Keratinocyte (primary cell): ENCODE measurements around the gene CFAP157. TPM values are rescaled to one million over a fixed set of nuclear protein-coding genes. Genes with fewer than 3 reads are reported as not detected.

ENCODE experiments used
- DNase-seq: peaks from one replicate; pipeline ENCODE4 v3.0.0-alpha.2; 2011; ENCODE audit warnings: low read depth, missing footprints, low spot score
- FAIRE-seq: peaks from 2 replicates; lab custom pipeline; 2011; peaks lifted over from hg19 to GRCh38; lab: Jason Lieb, UNC
- H2AFZ ChIP-seq: 2 replicates; pipeline ENCODE4 v1.6.0; 2012; ENCODE audit warnings: low read length, control low read depth, inconsistent platforms; ENCODE audit not compliant: control insufficient read depth
- H3K27ac ChIP-seq: 2 replicates; pipeline ENCODE4 v1.5.1; 2011; ENCODE audit warnings: low read length; ENCODE audit not compliant: control insufficient read depth, insufficient read depth
- H3K27me3 ChIP-seq: 3 replicates; pipeline ENCODE4 v1.6.0; 2011; ENCODE audit warnings: low read length; ENCODE audit not compliant: control insufficient read depth, insufficient read depth; ENCODE audit errors: extremely low read depth
- H3K36me3 ChIP-seq, 2 experiments: 2 replicates in 1 of 2; 3 replicates in 1 of 2; pipeline ENCODE4 v1.5.1; 2011; ENCODE audit warnings: low read length in 2 of 2, mild to moderate bottlenecking in 1 of 2; ENCODE audit not compliant: control insufficient read depth in 2 of 2, insufficient read depth in 2 of 2; ENCODE audit errors: extremely low read depth in 1 of 2
- H3K4me1 ChIP-seq: 3 replicates; pipeline ENCODE4 v1.5.1; 2011; ENCODE audit warnings: low read length; ENCODE audit not compliant: control insufficient read depth, insufficient read depth; ENCODE audit errors: extremely low read depth
- H3K4me2 ChIP-seq: 3 replicates; pipeline ENCODE4 v1.6.0; 2011; ENCODE audit warnings: low read depth, low read length; ENCODE audit not compliant: control insufficient read depth, insufficient read depth; ENCODE audit errors: extremely low read depth
- H3K4me3 ChIP-seq, 3 experiments: fragments of 200-600 bp in 1 of 3; sonication (generic) in 1 of 3; 2 replicates in 2 of 3; 3 replicates in 1 of 3; pipeline ENCODE4 v1.5.1; 2011 to 2016; ENCODE audit warnings: low read length in 3 of 3, mild to moderate bottlenecking in 3 of 3, control low read depth in 2 of 3, inconsistent platforms in 1 of 3, low read depth in 1 of 3, mixed read lengths in 1 of 3, mixed run types in 1 of 3, moderate library complexity in 1 of 3; ENCODE audit not compliant: control insufficient read depth in 2 of 3, insufficient read depth in 2 of 3; ENCODE audit errors: extremely low read depth in 1 of 3
- H3K79me2 ChIP-seq: 2 replicates; pipeline ENCODE4 v1.6.0; 2012; ENCODE audit warnings: low read length; ENCODE audit not compliant: control insufficient read depth, insufficient read depth
- H3K9ac ChIP-seq: 3 replicates; pipeline ENCODE4 v1.6.0; 2011; ENCODE audit warnings: low read length; ENCODE audit not compliant: control insufficient read depth, insufficient read depth; ENCODE audit errors: extremely low read depth
- H3K9me1 ChIP-seq: 3 replicates; pipeline ENCODE4 v1.6.0; 2011; ENCODE audit warnings: low read length; ENCODE audit not compliant: control insufficient read depth, insufficient read depth; ENCODE audit errors: extremely low read depth
- H3K9me3 ChIP-seq: 2 replicates; pipeline ENCODE4 v1.5.1; 2012; ENCODE audit warnings: low read depth, low read length; ENCODE audit not compliant: control insufficient read depth
- H4K20me1 ChIP-seq: 3 replicates; pipeline ENCODE4 v1.6.0; 2011; ENCODE audit warnings: low read length; ENCODE audit not compliant: control insufficient read depth, insufficient read depth; ENCODE audit errors: extremely low read depth
- EZH2 ChIP-seq: IDR thresholded peaks from one replicate; pipeline ENCODE4 v1.6.1; 2012; ENCODE audit warnings: inconsistent platforms, mild to moderate bottlenecking, low read length, moderate library complexity
- dilution Hi-C: fragments of 300-500 bp; cut with MboI; formaldehyde crosslinking; loops from one replicate; pipeline ENCODE4 v1.7.0; 2020; ENCODE audit warnings: low sequenced_read_pairs; ENCODE audit not compliant: extremely low pct_ligation_motif_present
- polyA plus RNA-seq, 5 experiments: library from polyadenylated mRNA; depleted of rRNA in 3 of 5; stranded (reverse) in 3 of 5; stranded (forward) in 1 of 5; unstranded in 1 of 5; fragments of >200 nt; gene quantifications; 1 replicate in 1 of 5; 2 replicates in 3 of 5; 3 replicates in 1 of 5; pipeline versions ENCODE4 v1.2.1 to v1.2.3, GENCODE V29; 2011 to 2012; ENCODE audit warnings: missing spikeins in 2 of 5, low read depth in 1 of 5, low replicate concordance in 1 of 5
- TF ChIP-seq, protein P1 (sequence below), 3 experiments: IDR thresholded peaks in 1 of 3; conservative IDR thresholded peaks in 1 of 3; optimal IDR thresholded peaks in 1 of 3; 2 replicates in 2 of 3; 3 replicates in 1 of 3; pipeline versions ENCODE3 to v1.5.1; 2011; ENCODE audit warnings: low read length in 3 of 3, mild to moderate bottlenecking in 3 of 3, moderate library complexity in 2 of 3, control low read depth in 1 of 3, inconsistent platforms in 1 of 3; ENCODE audit not compliant: insufficient read depth in 2 of 3; ENCODE audit errors: extremely low read depth in 1 of 3

CFAP157 gene
- polyA plus RNA-seq, 1 donor (not counting 4 experiments of a cell fraction or from before 2014, with no cell fraction given) = not detected

GRCh38 chr9:127720031-127720864, 13.5 kb downstream of the CFAP157 start:
- Histone ChIP-seq H3K4me3 (no peak overlapping the region), H3K9me1 (no peaks in the 10 kb centered on the region), H3K36me3 (no peaks in the 10 kb centered on the region), H2AFZ (no peak overlapping the region), H3K27me3 (no peaks in the 10 kb centered on the region), H3K4me1 (peaks cover 20% of the 10 kb centered on the region), H3K27ac (no peak overlapping the region), H3K79me2 (no peaks in the 10 kb centered on the region), H3K9me3 (no peaks in the 10 kb centered on the region), H3K4me2 (no peak overlapping the region), H4K20me1 (no peaks in the 10 kb centered on the region), H3K9ac (no peak overlapping the region)
- TF ChIP-seq, protein P1, sequence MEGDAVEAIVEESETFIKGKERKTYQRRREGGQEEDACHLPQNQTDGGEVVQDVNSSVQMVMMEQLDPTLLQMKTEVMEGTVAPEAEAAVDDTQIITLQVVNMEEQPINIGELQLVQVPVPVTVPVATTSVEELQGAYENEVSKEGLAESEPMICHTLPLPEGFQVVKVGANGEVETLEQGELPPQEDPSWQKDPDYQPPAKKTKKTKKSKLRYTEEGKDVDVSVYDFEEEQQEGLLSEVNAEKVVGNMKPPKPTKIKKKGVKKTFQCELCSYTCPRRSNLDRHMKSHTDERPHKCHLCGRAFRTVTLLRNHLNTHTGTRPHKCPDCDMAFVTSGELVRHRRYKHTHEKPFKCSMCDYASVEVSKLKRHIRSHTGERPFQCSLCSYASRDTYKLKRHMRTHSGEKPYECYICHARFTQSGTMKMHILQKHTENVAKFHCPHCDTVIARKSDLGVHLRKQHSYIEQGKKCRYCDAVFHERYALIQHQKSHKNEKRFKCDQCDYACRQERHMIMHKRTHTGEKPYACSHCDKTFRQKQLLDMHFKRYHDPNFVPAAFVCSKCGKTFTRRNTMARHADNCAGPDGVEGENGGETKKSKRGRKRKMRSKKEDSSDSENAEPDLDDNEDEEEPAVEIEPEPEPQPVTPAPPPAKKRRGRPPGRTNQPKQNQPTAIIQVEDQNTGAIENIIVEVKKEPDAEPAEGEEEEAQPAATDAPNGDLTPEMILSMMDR (optimal IDR thresholded peaks at IDR 0.05 in 1 of 3, IDR thresholded peaks at IDR 0.05 in 1 of 3, conservative IDR thresholded peaks at IDR 0.05 in 1 of 3; ENCODE audit: extremely low read depth in 1 of 3, insufficient read depth in 2 of 3, low read length in 3 of 3) = no peak
- no peak for TF ChIP-seq EZH2
- FAIRE-seq (no peak), DNase-seq (no peak)
- dilution Hi-C loops = no loop called here

DNA sequence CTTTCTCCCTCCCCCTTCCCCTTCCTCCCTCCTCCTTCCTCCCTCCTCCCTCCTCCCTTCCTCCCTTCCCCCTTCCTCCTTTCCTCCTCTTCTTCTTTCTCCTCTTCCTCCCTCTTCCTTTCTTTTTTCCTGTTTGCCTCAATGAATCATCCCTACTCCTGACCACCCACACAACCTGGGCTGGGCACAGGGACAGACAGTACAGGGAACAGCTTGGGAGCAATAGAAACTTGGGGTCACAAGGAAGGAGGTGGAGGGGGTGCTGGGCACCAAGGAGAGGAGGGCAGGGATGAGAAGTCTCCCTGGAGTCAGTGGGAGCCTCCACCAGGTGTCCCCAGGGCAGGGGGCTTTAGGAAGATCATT, 14.1 kb downstream of the CFAP157 start:
- no peak overlapping the region for H3K4me2 ChIP-seq
- H3K9me3 ChIP-seq = no peaks in the 10 kb centered on the region
- H3K9me1 ChIP-seq = no peaks in the 10 kb centered on the region
- no peak overlapping the region for H2AFZ ChIP-seq
- no peak overlapping the region for H3K4me3 ChIP-seq
- H3K36me3 ChIP-seq = no peaks in the 10 kb centered on the region
- H3K9ac ChIP-seq = peak overlapping the region; percentile 9
- no peaks in the 10 kb centered on the region for H3K27me3 ChIP-seq
- dilution Hi-C loops = no loop called here
- no peaks in the 10 kb centered on the region for H3K79me2 ChIP-seq
- TF ChIP-seq EZH2 = no peak
- TF ChIP-seq, protein P1 (optimal IDR thresholded peaks at IDR 0.05 in 1 of 3, IDR thresholded peaks at IDR 0.05 in 1 of 3, conservative IDR thresholded peaks at IDR 0.05 in 1 of 3; ENCODE audit: extremely low read depth in 1 of 3, insufficient read depth in 2 of 3, low read length in 3 of 3) = no peak
- DNase-seq = no peak
- FAIRE-seq = no peak
- H3K4me1 ChIP-seq = peaks cover 20% of the 10 kb centered on the region
- H3K27ac ChIP-seq = no peak overlapping the region
- H4K20me1 ChIP-seq = no peaks in the 10 kb centered on the region
